CD4-positive, alpha-beta T cell treated with Interleukin-12 subunit alpha and Interleukin-12 subunit beta, for 1 hour (primary cell): ENCODE measurements around the gene KCNG2.

Source experiments
- DNase-seq: peaks from one replicate; pipeline ENCODE4 v3.0.0-alpha.2; 2020

Gene KCNG2

DNA sequence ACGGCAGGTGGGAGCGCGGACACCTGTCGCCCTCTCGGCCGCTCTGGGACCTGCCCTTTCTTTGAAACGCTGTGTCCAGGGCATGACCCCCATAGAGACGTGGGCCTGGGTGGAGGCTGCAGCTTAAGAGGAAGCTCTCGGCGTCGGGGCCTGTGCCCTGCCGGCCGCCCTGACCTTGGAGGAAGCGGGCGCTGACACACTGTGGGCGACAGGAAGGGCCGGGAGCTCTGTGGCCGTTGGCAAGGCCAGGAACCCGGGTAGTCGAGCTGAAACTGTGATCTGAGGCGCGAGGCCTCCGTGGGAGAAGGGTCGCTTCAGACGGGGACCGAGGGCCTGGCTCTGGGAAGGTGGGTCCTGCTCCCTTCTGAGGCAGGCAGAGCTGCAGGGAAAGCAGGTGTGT is 28.2 kb downstream of the KCNG2 start:
- no peak for DNase-seq

DNA sequence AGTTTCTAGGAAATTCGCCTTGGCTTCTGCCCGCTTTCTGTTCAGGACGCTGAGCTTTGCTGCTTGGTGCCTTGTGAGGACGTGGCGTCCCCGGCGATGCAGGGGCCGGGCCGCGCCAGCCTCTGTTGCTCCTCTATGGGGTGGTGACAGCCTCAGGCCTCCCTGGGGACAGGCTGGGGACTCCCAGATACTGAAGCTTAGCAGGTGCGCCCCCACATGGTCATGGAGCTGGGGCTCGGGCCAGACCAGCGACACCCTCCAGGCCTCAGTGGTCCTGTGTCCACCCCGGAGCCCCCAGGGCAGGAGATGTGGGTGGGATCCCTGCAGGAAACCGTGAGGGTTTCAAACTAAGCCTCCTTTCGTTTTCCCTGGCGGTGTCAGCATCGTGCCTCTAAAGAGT is 29.2 kb downstream of the KCNG2 start:
- DNase-seq: no peak

DNA sequence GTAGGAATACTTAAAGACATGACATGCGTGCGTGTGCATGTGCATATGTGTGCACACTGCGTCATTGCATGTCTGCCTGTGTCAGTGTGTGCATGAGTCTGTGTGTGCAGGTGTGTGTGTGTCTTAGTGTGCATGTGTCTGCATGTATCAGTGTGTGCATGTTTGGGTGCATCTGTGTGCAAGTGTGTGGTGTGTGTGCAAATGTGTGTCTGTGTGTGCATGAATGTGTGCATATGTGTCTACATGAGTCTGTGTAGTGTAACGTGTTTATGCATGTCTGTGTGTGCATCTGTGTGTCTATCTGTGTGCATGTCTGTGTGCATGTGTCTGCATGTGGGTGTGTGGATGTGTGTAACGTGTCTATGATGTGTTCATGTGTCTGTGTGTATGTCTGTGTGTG is 30.5 kb downstream of the KCNG2 start:
- no peak for DNase-seq

DNA sequence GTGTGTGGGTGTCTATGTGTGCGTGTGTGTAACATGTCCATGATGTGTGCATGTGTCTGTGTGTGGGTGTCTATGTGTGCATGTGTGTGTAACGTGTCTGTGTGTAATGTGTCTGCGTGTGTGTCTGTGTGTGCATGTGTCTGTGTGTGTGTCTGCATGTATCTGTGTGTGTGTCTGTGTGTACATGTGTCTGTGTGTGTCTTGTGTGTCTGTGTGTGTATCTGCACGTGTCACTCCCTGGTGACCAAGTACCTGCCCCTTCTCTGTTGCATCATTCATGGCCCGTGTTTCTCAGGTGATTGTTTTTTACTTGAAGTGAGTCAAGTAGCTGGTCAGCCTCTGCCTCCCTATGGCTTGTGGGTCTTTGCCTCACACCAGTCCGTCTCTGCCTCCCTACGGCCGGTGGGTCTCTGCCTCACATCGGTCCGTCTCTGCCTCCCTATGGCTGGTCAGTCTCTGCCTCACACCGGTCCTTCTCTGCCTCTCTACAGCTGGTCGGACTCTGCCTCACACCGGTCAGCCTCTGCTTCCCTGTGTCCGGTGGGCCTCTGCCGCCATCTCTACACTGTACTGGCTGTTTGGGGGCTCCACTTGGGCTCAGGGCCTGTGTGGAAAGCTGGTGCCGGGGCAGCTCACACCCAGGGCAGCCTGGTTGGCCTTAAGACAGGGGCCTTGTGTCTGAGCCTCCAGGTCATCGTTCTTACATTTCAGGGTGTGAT is 31.6 kb downstream of the KCNG2 start:
- no peak for DNase-seq

DNA sequence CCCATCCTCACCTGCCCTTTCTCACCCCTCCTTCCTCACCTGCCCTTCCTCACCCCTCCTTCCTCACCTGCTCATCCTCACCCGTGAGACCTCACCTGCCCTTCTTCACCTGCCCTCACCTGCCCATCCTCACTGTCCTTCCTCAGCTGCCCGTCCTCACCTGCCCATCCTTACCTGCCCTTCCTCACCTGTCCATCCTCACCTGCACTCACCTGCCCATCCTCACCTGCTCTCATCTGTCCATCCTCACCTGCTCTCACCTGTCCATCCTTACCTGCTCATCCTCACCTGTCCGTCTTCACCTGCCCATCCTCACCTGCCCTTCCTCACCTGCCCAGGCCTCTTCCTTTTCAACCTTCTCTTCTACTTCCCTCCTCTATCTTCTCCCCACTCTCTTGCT is 34.4 kb downstream of the KCNG2 start:
- DNase-seq: no peak

DNA sequence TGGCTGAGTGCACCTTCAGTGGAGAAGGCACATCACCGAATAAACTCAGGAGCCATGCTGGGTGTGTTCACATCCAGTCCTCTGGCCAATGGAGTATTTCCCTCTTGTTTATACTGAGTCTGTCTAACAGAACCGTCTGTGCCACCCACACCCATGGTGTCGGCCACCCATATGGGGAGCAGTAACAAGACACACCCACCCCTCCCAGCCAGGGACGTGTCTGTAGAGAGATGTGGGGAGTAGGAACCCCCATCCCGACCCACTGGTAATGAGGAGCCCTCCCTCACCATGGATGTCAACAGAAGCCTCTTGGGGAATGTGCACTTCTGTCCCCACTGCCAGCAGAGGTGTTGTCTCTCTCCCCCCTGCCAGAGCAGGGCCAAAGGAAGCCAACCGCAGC is 37.1 kb downstream of the KCNG2 start:
- no peak for DNase-seq

DNA sequence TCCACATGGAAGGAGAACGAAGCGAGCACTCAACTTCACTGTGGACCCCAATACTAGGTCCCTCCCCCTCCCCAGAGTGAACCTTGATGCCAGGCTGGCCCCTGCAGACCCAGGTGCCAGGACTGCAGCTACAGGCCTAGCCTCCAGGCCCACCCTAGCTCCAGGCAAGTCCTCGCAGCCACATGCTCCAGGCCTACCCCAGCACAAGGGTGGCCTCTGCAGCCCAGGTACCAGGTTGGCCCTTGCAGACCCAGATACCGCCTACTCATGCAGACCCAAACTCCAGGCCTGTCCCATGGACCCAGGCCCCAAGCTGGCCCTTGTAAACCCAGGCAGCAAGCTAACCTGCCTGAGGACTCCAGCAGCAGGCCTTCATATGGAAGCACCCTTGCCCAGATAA is 44.2 kb downstream of the KCNG2 start:
- no peak for DNase-seq

DNA sequence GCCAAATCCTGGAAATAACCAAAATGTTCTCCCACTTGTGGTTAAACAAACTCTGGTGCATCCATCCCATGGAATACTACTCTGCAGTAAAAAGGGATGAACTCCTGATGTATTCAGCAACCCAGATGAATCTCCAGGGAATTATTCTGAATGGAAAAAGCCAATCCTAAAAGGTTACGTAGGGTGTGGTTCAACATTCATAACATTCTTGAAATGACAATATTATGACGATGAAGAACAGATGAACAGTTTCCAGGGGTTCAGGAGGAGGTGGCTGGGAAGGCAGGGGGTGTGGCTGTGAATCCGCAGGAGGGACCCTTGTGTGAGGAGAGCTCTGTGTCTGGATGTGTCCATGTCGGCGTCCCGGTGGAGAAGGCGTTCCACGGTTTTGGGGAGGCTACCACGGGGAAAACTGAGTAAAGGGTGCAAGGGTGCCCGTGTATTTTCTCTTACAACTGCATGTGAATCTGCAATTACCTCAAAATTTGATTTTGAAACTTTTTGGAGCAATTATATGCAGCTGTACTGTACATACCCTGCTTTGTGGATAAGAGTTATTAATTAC is 47.3 kb downstream of the KCNG2 start:
- no peak for DNase-seq

DNA sequence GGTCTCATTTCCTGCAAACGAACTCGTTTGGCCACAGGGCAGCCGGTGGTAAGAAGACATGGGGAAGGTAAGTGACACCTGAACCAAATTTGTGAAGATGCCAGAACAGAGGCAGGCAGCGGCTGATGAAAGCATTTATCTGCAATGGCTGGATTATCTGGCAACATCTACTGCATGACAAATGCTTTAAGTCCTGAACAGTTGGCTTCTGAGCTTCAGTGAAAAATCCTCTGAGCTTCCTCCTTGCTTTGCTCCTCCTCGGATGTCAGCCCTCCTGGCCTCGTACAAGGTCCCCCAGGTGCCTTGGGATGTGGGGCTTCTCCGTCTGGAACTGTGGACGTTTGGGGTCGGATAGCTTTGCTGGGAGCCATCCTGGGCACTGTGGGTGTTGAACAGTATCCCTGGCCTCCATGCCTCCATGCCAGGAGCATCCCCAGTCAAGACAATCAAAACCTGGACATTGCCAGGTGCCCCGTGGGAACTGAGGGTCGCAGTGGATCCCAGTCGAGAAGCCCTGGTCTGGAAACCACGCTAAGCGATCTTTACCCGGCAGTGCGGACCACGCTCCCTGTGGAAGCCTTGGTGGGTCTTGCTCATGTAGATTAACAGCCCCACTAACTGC is 49.3 kb downstream of the KCNG2 start:
- DNase-seq: no peak

DNA sequence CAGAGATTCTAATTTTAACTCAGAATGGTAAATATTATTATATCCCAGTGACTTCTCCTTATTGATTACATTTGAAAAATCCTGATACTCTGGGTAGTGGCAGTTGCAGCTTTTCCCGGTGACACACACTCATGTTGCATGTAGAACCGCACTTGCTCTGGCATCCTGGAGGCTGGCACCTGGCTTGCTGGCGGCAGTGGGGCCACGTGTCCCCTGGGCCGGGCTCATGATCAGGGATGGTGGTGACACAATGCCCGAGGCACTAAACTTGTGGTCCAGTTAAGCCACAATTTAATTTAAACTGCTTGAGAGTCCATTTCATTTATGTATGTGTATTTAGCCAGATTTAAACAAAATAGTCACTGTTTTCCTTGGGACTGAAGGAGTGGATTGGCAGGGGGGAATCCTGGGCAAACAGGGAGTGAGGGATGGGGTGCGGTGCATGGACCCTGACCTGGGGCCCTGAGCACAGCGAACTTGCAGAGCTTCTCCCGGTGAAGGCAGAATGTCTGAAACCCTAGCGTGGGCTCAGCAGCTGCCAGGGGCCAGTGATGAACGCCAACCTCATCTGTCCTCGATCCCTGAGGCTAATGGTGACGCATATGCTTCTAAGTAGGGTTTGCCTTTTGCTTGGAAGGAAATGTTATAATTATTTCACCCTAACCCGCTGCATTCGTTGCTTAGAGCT is 50.0 kb downstream of the KCNG2 start:
- no peak for DNase-seq

DNA sequence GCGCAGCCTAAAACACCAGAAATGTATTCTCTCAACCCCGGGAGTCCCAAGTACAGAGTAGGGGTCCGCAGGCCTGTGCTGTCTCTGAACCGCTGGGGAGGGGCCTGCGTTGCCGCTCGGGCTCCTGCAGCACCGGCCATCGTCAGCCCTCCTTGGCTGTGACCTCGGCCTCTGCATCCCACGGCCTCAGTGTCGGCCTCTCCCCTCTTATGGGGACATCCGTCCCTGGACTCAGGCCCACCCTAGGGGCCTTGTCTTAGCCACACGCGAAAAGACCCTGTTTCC is 50.5 kb downstream of the KCNG2 start:
- DNase-seq: no peak

DNA sequence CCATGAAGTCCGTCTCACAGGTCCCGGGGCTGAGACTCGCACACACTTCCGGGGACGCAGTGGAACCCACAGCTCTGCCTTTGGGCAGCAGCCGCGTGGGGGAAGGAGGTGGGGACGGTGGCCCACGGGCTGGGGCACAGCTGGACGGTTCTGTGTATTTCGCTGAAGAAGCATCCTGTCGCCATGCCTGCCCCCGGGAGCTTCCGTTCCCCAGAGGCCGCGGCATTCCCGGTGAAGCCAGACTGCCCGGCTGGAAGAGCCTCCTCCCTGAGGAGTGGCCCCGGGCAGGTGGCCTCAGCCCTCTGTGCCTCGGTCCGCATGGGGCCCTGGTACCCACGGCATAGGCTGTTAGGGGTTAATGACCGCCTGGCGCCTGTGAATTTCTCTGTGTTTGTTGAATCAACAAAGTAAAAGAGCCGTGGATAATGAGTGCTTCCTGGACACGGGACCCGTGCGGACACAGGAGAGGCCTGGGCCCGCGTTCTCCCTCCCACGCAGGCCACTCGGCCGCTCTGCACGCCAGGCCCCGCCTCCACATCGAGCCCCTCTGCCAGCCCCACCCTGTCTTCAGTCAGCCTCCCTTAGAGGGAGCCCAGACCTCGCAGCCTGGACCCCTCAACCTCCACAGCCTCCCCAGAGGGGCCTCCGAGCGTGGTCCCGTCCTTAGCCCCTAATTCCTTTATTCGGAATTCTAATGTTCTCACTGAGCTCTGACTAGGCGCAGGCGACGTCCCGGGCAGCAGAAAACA is 51.0 kb downstream of the KCNG2 start:
- DNase-seq: no peak

DNA sequence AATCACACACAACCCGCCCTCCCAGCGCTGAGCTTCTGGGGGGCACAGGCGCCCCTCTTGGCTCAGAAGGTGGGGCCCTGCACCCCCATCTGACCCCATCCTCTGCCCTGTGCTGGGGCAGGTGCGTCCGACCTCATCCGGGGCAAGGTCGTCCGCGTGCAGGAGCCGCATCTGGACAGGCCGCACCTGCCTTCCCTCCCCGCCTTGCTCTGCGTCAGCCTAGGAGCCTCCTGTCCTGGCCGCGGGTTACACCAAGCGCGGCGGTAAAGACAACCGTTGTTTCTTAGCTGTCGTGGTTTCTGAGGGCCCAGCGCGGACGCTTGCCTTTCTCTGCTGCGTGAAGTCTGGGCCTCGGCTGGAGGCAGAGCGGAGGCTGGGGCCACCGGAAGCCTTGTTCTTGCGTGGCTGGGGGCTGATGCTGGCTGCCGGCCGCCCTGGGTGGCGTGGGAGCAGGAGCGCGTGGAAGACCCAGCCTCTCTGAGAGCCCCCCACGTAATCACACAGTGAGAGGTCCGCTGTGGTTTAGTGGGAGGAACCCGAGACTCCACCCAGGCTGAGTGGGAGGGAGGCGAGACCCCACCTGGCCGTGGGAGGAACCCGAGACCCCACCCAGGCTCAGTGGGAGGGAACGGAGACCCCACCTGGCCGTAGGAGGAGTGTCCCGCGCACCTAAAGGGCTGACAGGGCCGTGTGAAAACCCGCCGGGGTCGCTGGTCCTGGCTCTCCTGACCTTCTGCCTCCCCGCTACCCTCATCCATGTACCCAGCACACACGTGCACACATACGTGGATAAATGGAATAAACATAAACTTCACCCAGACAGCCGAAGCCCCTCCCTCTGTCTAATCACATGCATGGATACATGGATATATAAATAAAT is 51.8 kb downstream of the KCNG2 start:
- no peak for DNase-seq

DNA sequence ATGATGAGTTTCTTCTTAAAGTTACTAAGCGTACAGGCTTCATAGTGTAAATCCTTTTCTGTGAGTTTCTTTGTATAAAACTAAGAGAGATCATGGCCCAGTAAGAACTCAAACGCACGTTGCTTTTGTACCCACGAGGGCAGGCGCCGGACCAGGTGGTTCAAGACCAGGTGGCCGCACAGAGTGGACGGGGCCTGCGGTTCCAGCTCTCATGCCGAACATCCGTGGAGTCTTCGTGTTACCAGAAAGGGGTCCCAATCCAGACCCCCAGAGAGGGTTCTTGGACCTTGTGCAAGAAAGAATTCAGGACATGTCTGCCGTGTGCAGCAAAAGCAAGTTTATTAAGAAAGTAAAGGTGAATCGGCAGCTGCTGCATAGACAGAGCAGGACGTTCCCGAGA is 53.0 kb downstream of the KCNG2 start:
- no peak for DNase-seq

DNA sequence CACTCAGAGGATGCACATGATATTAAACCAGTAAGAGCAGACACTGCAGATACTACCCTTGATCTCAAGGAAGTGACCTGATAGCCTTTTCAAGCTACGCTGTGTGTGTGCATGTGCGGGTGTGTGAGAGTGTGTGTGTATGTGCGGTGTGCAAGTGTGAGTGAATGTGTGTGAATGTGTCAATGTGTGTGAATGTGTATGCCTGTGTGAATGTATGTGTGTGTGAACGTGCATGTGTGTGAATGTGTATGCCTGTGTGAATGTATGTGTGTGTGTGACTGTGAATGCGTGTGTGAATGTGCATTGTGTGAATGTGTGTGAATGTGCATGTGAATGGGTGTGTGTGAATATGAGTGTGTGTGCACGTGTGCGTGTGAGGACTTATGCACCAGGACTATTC is 53.8 kb downstream of the KCNG2 start:
- no peak for DNase-seq

DNA sequence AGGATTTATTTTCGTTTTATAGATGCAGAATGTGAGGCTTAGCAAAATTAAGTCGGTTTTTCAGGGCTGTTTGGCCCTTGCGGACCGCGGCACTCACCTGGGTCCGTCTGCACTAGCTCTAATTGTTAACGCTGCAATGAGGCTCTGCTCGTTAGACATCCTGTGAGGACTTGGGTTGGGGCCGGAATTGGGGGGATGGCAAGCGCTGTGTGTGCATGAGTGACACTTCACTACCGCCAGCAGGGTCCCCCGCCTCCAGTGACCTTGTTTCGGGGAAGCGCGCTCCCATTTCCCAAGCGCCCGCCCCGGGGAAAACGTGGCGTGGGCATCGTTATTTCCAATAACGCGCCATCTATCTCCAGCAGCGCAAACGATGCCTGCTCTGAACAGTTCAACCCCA is 54.2 kb downstream of the KCNG2 start:
- no peak for DNase-seq

DNA sequence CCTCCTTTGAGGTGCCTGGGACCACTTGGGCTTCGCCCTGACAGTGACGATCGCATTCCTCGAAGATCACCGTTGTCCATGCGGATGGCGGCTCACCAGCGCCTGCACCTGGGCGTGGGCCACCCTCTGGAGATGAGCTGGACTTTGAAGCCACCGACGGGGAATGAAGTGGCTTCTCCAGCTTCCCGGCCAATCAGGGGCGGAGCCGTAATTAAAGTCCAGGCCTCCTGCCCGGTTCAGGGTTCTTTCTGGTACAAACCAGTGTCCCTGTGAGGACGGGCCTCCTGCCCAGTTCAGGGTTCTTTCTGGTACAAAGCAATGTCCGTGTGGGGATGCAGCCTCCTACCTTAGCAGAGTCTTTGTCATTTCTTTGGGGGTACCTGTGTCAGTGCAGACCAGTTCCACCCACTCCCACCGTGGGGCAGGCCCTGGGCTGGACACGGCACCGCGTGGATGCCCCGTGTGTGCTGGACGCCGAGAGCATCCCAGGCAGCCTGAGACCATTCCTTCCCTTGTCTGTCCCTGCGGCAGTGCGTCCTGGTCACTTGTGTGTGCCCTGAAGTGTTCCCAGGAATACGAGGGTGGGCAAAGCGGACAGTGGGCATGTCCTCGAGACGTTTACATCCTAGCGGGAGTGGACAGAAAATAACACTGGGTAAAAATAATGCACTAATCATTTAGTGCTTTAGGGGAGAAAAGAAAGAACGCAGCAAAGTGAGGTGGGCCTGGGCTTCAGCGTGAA is 55.0 kb downstream of the KCNG2 start:
- no peak for DNase-seq

DNA sequence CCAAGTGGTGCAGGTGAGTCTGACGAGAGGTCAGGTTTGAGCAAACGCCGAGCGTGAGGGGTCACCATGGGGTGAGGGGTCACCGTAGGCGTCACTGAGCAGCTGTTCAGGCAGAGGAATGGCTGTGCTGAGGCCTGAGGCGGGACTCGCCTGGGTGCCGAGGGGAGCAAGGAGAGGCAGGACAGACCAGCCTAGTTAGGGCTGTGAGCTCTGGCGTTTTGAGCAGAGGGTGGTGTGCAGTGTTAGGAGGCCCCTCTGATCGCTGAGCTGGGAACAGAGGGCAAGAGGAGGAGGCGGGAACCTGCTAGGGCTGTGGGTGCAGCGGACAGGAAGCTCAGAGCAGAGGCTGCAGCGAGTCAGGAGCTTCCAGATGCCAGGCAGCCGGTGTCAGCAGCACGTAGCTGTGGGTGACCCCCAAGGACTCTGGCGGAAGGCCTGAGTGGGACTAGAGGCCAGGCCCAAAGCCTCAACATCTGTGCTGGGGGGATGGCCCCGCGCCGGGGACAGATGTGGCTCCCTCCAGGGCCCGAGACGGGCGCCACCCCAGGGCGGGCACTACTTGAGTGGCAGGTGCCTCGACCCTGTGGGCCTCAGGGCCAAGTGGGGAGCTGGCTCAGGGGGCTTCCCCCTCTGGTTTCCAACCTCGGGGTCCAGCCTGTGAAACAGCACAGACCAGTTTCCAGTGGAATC is 55.7 kb downstream of the KCNG2 start:
- DNase-seq: no peak

DNA sequence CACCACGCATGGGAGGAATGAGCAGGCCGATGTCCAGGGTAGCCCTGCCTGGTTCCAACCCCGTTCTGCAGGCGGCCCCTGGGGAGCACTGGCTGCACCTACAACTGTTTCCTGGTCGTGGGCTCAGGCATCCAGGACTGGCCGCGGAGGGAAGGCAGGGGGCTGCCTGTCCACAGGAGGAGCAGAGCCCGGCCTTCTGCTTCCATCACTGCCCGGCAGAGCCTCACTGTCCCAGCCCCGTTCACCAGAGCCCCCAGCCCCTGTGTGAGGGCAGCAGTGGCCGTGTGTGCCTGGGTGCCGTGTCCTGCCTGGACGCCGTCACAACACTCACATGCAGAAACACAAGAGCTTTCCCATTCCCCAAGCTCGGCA is 56.2 kb downstream of the KCNG2 start:
- no peak for DNase-seq

DNA sequence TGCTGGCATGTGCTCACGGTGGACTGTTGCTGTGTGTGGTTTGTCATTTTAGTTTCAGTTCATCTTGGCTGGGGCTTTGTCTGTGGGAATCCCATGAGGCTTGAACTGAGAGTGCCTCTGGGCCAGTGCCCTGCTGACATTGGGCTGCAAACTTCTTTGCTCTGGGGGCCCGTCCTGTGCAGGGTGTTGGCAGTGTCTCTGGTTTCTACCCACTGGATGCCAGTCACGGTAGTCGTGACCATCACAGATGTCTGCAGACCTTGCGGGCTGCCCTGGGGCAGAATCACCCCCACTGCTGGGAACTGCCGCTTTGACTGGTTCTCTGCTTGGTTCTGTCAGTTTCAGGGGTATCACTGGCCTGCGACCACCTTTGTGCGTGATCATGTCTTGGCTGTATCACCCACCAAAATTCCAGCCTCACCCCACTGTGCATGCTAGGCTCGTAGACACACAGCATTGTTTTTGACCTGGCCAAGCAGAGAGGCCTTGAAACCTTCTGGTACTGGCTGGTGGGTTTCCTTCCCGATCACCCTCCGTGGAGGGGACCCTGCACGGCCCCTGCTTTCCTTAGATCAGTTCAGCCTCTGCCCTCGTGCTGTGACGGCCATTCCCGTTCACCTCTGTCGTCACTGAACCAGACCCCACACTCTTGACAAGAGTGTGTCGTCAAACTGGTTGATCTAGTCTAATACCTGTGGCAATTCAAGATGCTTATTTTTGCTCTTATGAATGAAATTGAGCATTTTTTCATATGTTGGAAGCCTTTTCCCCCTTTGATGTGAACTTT is 57.6 kb downstream of the KCNG2 start:
- no peak for DNase-seq
